Limb (tissue), 2 donors: ENCODE results near the gene MED12L.

Experiments used
- DNase-seq, 2 donors: peaks; one replicate each; pipeline ENCODE4 v3.0.0-alpha.2; 2016; ENCODE audit errors: extremely low spot score in 2 of 2

Gene MED12L

GRCh38 chr3:151171145-151171757 is 85.8 kb downstream of the MED12L start:
- no peak for DNase-seq

- DNase-seq = no peak
Measured at GRCh38 chr3:151174351-151174750, 88.9 kb downstream of the MED12L start.

- no peak for DNase-seq
Measured at GRCh38 chr3:151175952-151176351, 90.5 kb downstream of the MED12L start.

- no peak for DNase-seq
Measured at GRCh38 chr3:151178208-151178845, 92.9 kb downstream of the MED12L start.

- no peak for DNase-seq
Measured at GRCh38 chr3:151182349-151183079, 97.0 kb downstream of the MED12L start.

GRCh38 chr3:151183265-151183671 is 97.8 kb downstream of the MED12L start:
- no peak for DNase-seq

- no peak for DNase-seq
Measured at GRCh38 chr3:151191095-151191494, 105.6 kb downstream of the MED12L start.

- DNase-seq = no peak
Measured at GRCh38 chr3:151192545-151192944, 107.1 kb downstream of the MED12L start.

- no peak for DNase-seq
Measured at GRCh38 chr3:151195826-151196225, 110.4 kb downstream of the MED12L start.

- no peak for DNase-seq
Measured at GRCh38 chr3:151196434-151196833, 111.0 kb downstream of the MED12L start.

- DNase-seq = no peak
Measured at GRCh38 chr3:151197228-151197627, 111.8 kb downstream of the MED12L start.

- no peak for DNase-seq
Measured at GRCh38 chr3:151197981-151198767, 112.7 kb downstream of the MED12L start.

GRCh38 chr3:151198849-151199248 is 113.4 kb downstream of the MED12L start:
- no peak for DNase-seq

- DNase-seq = no peak
Measured at GRCh38 chr3:151199554-151200438, 114.3 kb downstream of the MED12L start.

GRCh38 chr3:151200586-151200985 is 115.1 kb downstream of the MED12L start:
- DNase-seq = no peak

- no peak for DNase-seq
Measured at GRCh38 chr3:151201051-151201730, 115.7 kb downstream of the MED12L start.

- no peak for DNase-seq
Measured at GRCh38 chr3:151203051-151203420, 117.6 kb downstream of the MED12L start, which contains the start of gene GPR171. Gene GPR171 (minus strand): TSS chr3:151203216. CDS start chr3:151199386, 3,830 bp downstream.

- DNase-seq = no peak
Measured at GRCh38 chr3:151204530-151205402, 119.3 kb downstream of the MED12L start.

GRCh38 chr3:151205482-151205881 is 120.0 kb downstream of the MED12L start:
- no peak for DNase-seq
